Panc1 (cell line): Measurements from ENCODE around the gene CUX1.

Experiments
- POLR2AphosphoS5 ChIP-seq: IDR thresholded peaks from 2 replicates; pipeline ENCODE4 v1.6.1; 2012; ENCODE audit warnings: mild to moderate bottlenecking, low read depth, low read length, moderate library complexity
- SIN3A ChIP-seq: IDR thresholded peaks from 2 replicates; pipeline ENCODE4 v1.6.1; 2012; ENCODE audit warnings: low read depth, mild to moderate bottlenecking, low read length, moderate library complexity, borderline replicate concordance; ENCODE audit not compliant: insufficient read depth
- TF ChIP-seq, protein P1 (sequence below): fragments of 450-650 bp; IDR thresholded peaks from 2 replicates; pipeline ENCODE4 v1.5.1; 2017; ENCODE audit warnings: mild to moderate bottlenecking

DNA sequence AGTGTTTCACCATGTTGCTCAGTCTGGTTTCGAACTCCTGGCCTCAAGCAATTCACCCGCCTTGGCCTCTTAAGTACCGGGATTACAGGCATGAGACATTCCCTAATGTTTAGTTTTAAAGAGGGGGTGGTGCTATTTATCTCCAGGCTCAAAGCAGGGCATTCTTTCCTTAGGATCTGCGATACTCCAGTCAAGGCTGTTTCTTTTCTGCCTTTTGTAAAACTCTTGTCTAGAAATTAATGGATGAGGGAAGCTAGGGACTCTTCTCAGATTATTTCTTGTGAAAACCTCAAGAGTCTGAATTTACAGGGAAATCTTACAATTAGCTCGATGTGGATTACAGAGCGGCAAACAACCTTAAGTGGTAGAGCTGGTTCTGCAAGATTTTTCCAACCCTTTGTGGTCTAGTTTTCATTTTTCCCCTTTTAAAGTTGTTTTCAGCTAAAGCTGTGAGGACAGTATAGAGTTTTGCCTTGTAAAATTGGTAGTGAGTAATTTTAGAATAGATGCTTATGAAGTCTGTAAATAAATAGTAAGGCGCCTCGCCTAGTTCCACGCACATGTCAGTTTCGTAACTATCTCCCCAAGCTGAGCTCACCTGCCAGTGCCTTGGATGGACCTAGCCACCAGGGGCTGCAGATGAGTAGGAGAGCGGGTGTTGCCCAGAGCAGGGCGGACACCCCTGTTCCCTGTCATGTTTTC is 53.1 kb downstream of the CUX1 start:
- TF ChIP-seq, protein P1, sequence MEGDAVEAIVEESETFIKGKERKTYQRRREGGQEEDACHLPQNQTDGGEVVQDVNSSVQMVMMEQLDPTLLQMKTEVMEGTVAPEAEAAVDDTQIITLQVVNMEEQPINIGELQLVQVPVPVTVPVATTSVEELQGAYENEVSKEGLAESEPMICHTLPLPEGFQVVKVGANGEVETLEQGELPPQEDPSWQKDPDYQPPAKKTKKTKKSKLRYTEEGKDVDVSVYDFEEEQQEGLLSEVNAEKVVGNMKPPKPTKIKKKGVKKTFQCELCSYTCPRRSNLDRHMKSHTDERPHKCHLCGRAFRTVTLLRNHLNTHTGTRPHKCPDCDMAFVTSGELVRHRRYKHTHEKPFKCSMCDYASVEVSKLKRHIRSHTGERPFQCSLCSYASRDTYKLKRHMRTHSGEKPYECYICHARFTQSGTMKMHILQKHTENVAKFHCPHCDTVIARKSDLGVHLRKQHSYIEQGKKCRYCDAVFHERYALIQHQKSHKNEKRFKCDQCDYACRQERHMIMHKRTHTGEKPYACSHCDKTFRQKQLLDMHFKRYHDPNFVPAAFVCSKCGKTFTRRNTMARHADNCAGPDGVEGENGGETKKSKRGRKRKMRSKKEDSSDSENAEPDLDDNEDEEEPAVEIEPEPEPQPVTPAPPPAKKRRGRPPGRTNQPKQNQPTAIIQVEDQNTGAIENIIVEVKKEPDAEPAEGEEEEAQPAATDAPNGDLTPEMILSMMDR = no peak
- TF ChIP-seq SIN3A (no peak), POLR2AphosphoS5 (no peak)
